GM19395 (cell line): ENCODE results near the gene PTN.

Source experiments
- ATAC-seq: cut with Tn5 transposase; IDR thresholded peaks from one replicate; pipeline ENCODE4 v1.9.1; 2021; ENCODE audit warnings: mild to moderate bottlenecking, moderate library complexity; ENCODE audit not compliant: unreplicated experiment

Gene PTN

DNA sequence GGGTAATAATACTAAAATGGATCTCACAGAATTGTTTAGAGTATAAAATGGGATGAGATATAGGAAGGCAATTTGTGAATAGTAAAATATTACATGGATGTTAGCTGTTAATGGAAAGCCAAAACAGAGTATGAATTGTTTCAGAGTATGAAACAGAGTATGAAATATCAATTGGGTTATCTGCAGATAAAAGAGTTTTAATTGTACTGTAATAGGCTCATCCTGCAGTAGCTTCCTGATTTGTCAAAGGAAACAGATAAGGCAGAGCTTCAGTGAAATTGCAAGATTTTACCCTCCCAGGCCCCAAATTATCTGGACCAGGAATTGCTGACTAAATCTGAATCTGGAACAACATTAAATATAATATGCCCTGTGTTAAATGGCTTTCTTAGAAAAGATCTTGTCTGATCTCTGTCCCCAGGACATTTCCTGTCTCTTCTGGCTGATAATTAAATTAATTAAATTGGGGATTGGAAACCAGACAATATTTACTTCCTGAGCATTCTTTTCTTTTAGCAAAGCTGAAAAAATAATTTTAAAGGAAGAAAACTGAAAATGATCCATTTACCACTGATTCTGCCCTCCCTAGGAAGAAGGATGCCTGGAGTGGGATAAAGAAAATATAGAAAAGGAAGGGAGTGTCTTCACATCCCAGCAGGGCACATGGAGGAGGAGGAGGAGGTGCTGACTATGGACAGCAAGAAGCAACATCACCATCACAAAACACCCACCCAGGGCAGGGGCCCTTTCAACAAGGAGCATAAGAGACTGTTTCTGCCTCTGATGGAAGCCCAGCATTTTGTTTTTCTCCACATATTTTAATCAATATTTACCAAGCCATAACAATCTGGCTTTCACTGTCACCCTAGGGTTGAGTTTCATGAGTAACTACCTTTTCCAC lies 18.5 kb downstream of the PTN start:
- ATAC-seq, result no peak

DNA sequence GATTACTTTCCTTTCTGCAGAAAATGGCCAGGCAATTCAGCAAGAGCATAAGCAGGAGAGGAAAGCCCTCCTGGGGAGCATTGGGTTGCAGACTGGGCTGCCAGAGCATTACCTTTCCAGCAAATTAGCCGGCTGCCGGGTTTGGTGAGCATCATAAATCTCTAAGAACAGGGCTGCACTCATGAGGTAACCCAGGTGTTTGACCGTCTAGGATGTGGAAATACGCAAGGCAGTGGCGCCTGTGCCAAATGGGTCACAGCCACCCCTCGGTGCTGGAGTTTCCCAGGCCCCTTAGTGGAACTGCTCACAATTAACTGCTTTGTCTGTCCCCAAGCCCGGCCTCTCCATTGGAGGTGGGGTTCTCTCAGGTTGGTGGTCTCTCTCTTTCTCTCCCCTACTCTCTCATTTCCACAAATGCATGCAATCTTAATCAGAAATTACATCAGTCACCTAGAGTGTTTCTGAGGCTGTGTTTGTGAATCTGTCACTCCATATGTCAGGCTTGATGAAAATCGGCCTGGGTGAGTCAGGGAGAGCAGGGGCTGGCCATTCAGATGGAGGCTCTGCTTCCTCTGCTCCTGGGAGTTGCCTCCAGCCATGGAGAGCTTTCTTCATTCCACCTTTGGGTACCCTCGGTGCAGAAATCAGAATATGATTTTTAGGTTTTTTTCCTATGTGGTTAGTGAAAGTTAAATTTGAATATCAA lies 26.7 kb downstream of the PTN start:
- ATAC-seq, result no peak

- no peak for ATAC-seq
These were observed 30.3 kb downstream of the PTN start for GRCh38 chr7:137313201-137313600.

GRCh38 chr7:137306748-137307147 lies 36.8 kb downstream of the PTN start:
- no peak for ATAC-seq

DNA sequence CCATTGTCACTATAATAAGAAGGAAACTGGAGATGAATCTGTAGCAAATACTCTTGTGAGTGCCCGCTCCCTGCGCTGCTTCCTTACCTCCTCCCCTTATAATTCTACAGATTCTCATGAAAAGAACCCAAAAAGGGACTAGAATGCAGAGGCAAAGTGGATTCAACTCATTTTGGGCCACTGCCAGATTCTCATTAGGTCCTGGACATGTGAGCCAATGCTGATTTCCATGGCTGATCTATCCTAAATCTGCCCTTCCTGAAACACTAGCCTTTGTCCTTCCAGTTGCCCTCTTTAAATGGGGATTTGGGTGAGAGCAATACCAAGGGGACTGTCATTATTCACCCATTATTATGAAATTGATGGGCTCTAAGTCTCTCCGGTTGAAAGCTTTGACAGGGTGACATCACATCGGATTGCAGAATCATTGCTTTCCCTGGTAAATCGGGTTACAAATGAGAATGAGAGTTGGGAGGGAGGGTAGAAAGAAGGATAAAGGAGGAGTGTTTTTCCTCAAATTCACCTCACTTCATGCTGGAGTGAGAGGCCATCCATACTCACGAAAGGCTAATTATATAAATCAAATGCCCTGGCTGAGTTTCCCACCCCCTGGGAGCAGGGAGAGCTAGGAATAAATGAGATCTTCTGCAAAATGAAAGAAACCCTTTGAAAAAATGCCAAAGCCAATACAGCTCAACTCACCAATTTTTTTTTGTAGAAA lies 37.5 kb downstream of the PTN start:
- ATAC-seq, result no peak

DNA sequence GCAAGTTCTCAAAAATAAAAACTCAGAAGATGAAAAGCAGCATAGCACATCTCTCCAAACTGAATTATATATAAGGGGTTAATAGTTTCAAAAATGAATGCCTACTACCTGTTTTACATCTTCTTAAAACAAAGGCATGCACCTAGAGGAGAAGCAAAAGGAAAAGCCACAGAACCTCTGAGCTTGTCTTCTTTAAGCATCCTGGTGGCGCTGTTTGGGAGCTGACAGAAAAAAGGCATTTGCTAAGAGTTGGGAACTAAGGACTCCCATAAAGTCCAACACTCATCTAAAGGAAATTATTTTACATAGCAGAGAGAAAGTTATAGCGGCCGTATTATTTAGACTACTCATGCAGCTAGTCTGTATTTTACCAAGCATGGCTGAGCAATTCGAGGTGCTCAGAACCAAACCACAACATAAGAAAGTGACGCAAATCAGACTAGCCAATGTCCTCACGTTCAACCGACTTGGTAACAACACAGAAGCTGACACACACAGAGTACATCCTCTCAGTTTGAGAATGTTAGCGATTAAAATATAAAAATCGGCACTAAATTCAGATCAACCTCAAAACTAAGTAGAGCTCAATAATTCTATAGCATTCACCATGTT lies 38.8 kb downstream of the PTN start:
- no peak for ATAC-seq

- ATAC-seq, result no peak
These were observed 39.4 kb downstream of the PTN start for GRCh38 chr7:137304165-137304564.

GRCh38 chr7:137302081-137302480 lies 41.5 kb downstream of the PTN start:
- ATAC-seq, result no peak

DNA sequence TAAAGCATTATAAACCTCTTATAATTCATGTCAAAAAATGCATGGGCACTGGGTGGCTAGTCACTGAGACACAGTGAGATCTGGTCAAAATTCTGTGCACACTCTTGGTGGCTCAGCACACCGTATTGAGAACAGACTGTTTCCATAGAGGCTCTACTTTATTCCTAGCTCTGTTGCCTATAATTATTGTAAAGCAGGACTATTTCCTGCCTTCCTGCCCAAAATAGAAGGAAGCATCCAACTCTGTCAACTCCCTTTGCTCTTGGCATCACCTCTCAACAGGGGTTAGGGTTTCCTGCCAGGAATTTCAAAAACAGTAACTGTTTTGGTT lies 45.1 kb downstream of the PTN start:
- no peak for ATAC-seq

DNA sequence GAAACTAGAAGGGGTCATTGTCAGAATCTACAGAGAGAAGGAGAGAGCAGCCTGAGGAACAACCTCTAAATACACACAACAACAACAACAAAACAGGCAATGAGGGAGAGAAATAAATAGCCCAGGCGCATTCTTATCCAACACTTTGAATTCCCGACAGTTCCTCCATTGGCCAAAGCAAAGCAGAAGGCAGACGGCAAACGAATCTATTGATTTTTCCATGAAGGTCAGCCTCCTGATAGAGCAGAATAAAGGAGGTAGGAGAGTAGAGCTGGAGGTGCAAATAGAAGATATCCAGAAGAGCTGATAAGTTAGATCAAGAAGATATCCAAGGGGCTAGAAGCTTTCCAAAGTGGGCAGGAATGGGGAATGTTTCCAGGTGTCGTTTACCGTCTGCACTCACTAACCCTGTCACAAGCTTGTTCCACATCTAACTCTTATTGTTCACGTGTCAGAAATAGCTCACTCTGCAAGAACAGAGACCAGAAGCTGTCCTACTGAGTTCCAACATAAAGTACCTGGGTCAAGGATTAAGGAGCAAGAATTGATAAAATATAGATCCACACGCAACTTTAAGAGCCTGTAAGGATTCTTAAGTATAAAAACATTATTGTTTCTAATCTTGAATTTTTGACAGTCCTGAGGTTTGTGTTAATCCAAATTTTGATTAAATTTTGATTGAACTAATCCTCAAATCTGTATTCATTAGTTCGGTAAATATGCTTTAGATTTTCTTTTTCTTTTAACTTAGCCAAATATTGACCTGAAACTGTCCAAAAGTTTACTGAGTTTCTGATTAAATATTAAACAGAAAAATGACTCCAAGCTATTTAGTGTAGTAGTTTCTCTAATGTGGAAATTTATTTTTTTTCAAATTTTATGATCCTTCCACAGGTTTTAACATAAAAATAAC lies 45.7 kb downstream of the PTN start:
- no peak for ATAC-seq

DNA sequence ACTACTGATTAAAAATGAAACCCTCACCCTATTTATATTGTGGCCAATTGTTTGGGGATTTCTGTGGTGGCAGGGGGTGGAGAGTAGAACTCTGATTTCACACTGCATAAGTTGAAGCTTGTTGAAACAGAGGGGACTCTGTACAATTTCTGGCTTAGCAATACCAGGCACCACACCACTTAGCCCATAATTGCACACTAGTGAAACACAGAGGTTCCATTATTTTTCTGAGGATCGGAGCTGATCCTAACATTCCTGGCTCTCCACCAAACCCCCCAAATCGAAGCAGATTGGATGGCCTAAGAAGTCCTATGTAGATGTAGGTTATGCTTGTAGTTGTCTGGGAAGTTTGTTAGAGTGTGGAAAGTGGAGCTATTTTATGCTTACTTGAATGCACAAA lies 47.0 kb downstream of the PTN start:
- no peak for ATAC-seq

- ATAC-seq, result no peak
These were observed 47.7 kb downstream of the PTN start for GRCh38 chr7:137295739-137296324.

DNA sequence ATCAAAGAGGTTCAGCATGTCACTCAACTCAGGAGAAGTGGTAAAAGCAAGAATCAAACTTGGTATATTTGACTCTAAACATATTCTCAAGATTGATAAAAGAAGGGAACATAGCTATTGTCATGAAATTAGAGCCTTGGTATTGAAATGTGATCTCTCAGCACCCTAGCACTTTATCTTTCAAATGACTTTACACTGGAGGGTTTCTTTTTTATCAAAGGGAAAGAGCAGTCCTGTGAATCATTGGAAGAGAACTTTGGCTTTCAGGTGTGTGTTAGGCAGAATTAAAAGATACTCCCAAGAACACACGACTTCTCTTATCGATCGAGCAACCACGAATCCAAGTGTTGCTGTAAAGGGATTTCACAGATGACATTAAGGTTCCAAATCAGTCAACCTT lies 54.4 kb downstream of the PTN start:
- ATAC-seq, result no peak

DNA sequence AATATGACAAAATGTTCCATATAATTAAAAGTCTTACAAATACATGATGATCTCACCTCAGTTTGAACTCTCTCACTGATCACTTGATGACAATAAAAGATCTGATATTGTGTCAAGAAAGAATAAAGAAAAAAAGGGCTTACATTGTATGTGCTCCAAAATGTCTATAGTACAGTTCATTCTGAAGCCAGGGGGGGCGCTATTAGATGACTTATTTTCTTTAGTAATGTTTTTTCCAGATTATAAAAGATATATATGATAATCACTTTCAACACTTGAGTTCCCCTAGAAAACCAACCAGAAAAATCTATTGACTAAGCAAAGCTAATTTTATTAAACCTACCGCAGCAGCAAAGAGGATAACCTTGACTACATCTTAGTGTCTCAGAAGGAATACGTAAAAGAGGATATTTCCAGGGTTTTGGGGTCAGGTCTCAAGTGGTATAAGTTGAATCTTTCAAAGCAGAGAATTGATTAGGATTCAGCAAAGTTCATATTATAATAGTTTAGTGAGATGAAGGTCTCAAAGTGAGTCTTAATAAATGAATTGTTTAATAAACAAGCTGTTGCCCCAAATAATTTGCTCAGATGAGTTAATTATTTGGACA lies 55.8 kb downstream of the PTN start:
- no peak for ATAC-seq

DNA sequence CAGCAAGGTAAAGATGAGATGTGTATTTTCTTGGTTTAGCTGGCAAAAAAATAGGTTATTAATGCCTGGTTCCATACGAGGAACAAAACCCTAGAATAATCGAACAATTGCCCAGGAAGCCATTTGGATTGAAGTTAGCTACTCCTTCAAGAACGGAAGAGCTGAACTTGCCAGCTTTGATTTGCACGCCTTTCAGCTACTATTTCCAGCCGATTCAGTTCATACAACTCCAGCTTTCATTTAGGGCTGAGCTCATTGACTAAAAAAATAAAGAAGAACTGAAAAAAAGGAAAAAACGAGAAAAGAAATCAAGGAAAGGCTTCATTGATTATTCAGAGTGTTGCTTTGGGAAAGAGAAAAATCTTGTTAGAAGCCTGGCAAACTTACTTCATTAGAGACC lies 60.4 kb downstream of the PTN start:
- ATAC-seq, result no peak

DNA sequence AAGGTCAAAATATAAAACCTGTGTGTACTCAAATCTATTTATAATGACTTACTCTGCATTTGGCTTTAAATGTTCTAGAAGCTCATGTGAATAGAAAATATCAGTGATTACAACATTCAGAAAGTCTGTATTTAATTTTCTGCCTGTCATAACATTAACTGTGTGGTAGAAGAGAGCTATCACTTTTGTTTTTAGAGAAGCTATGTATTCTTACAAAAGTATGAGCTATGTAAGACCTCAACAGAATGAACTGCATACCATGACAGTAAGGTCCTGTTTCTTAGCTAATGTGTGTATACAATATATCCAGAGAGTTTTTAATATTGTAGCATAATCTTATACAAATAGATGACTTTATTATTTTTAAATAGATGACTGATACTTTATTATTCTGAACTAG lies 61.5 kb downstream of the PTN start:
- ATAC-seq, result no peak

DNA sequence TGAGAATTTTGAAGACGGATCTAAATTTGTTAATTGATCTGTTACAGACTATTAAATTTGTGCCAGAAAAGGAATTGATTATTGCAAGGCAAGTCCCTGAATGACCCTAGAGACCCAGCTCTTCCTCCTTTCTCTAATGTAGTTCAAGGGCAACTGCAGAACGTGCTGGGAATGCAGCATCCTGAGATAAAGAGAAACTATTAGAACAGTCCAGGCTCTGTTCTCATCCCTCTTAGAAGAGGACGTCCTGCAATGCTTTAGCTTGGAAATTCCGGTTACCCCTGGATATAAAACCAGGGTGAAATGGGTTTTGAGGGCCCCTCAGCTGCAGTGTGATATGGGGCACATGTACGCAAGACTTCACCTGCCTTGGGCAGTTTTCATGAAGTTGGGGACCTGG lies 67.3 kb downstream of the PTN start:
- no peak for ATAC-seq

GRCh38 chr7:137272249-137272648 lies 71.3 kb downstream of the PTN start:
- ATAC-seq, result no peak

- no peak for ATAC-seq
These were observed 74.3 kb downstream of the PTN start for GRCh38 chr7:137269240-137269639.
